Measurements from ENCODE around the gene FYN. TPM values are rescaled to one million over a fixed set of nuclear protein-coding genes. Genes with fewer than 3 reads are reported as not detected.

The FYN gene
- total RNA-seq, 1 donor from 2014 or later = 331 TPM

DNA sequence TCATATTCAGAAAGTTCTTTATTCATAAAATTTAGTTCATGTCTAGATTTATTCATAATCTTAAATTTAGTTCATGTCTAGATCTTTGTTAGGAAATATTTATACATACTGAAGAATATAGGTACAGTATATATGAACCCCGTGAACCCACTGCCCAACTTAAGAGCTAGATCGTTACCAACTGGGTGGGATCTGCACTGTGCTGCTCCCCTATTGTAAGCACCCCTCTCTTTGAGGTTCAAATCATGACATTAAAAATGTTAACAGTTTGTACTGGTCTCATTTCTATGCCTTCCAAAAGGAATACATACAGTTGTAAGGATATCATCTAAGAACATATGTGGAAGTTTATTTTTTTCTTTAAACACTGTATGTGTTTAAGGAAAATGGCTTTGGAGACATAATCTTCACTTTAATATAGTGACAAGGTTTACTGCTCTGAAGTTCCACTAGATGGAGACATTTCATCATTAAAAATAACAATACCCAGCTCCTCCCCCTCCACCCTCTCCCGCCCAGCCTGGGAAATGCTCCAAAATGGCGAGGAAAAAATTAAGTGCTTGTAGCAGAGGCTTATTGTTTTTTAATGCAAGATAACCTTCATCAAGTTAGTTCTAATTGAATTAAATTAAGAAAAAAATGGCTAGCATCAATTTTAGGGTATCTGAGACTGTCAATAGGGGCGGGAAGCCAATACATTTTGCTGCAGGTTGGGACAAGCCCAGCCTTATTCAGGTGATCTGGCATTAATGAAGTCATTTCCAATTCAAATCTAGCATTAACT lies 163.4 kb downstream of the FYN start:
- peak; percentile 85 for DNase-seq
- intact Hi-C loops (cut with micrococcal nuclease) = loop anchor here (1.0 to 2.0 kb wide), 6 partner anchors 95 to 455 kb away; no protein-coding TSS in a partner anchor
- peak overlapping the region; percentile 59 for H3K27ac Mint-ChIP-seq
- no peaks in the 10 kb centered on the region for H3K27me3 Mint-ChIP-seq
- peaks cover 56% of the 10 kb centered on the region for H3K4me1 Mint-ChIP-seq
- peaks cover 71% of the 10 kb centered on the region for H3K36me3 Mint-ChIP-seq (ENCODE audit: low read depth)
- H3K9me3 Mint-ChIP-seq = no peaks in the 10 kb centered on the region
- H3K4me3 Mint-ChIP-seq = no peak overlapping the region

DNA sequence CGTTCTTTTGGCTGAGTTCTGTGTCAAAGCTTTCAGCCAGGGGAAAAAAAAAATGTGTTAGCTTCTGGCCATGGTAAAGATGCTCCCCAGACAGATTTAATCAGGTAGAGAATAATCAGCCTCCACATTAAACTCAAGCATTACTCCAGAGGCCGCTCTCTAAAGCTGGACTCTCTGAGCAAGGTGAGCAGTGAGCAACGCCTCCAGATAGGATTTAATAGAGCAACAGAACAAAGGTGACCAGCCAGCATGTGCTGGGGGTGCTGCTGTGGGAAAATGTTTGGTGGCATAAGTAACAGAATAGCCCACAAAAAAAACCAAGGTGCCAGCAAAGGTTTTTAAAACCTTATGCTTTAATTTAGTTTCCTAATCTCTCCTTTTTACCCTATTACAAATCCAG lies 164.1 kb downstream of the FYN start:
- H3K27ac Mint-ChIP-seq = no peak overlapping the region
- H3K27me3 Mint-ChIP-seq = no peaks in the 10 kb centered on the region
- peaks cover 67% of the 10 kb centered on the region for H3K36me3 Mint-ChIP-seq (ENCODE audit: low read depth)
- H3K4me3 Mint-ChIP-seq = no peak overlapping the region
- peaks cover 51% of the 10 kb centered on the region for H3K4me1 Mint-ChIP-seq
- H3K9me3 Mint-ChIP-seq = no peaks in the 10 kb centered on the region
- DNase-seq = no peak
- intact Hi-C loops (cut with micrococcal nuclease) = no loop called here

DNA sequence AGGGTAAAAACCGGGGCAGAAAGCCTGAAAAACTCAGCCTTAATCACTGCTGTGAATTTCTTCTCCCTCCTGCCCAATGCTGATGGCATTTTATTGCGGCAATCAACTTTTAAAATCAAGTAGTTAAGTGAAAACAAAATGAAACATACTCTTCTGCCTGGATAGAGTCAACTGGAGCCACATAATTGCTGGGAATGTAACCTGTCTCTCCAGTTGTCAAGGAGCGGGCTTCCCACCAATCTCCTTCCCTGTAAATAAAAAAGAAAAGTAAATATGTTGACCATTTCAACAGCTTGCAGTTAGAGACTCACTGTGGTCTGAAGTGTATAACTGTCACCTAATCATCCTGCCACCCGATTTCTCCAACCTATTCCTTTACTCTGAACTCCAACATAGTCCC lies 165.5 kb downstream of the FYN start:
- H3K9me3 Mint-ChIP-seq = no peaks in the 10 kb centered on the region
- intact Hi-C loops (cut with micrococcal nuclease) = no loop called here
- H3K27ac Mint-ChIP-seq = no peak overlapping the region
- H3K36me3 Mint-ChIP-seq (ENCODE audit: low read depth) = peaks cover 67% of the 10 kb centered on the region
- peaks cover 39% of the 10 kb centered on the region for H3K4me1 Mint-ChIP-seq
- no peak overlapping the region for H3K4me3 Mint-ChIP-seq
- no peaks in the 10 kb centered on the region for H3K27me3 Mint-ChIP-seq
- DNase-seq = no peak

DNA sequence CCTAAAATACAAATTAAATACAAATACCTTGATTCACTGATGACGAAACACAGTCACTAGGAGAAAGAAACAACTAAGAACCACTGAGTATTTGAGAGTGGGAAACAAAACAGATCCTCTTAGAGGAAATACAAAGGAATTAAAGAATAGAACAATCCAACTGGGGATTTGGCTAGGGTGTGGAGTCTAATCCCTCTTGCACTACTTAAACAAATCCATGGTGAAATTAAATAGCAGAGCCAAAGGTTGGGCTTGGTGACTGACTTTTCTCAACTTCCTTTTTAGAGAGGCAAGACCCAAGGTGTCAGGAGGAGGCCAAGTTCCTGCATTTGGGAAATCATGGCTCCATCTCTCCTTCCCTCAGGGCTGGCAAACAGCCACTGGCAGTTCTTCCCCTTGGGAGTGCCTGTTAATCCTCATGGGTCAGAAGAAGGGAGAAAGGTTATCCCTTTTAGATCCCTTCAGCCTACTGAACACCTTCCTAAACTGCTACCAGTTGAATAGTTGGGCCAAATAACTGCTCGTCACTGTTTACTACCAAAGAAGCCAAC lies 166.3 kb downstream of the FYN start:
- Mint-ChIP-seq H3K27me3 (no peaks in the 10 kb centered on the region), H3K4me3 (no peak overlapping the region), H3K36me3 (ENCODE audit: low read depth) (peaks cover 65% of the 10 kb centered on the region), H3K4me1 (peaks cover 34% of the 10 kb centered on the region), H3K9me3 (no peaks in the 10 kb centered on the region), H3K27ac (peak overlapping the region; percentile 70)
- intact Hi-C loops (cut with micrococcal nuclease) = no loop called here
- no peak for DNase-seq

DNA sequence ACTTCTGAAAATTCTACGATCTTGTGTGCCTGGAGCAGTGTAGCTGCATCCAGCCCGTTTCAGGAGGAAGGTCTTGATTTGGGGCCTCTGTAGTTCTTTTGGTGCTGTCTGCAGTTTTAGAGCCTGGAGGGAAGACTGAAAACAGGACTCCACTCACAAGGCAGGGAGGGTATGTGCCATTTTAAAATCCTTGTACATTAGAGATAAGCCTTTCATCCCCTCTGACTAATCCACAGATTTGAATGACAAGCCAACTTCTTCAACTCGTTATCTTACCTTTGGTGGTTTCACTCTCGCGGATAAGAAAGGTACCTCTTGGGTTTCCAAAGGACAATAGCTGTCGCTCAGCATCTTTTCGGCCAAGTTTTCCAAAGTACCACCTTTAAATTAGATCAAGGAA lies 169.5 kb downstream of the FYN start:
- Mint-ChIP-seq H3K27me3 (no peaks in the 10 kb centered on the region), H3K4me1 (peaks cover 23% of the 10 kb centered on the region), H3K36me3 (ENCODE audit: low read depth) (peaks cover 65% of the 10 kb centered on the region), H3K27ac (peak overlapping the region; percentile 28), H3K4me3 (no peak overlapping the region), H3K9me3 (no peaks in the 10 kb centered on the region)
- intact Hi-C loops (cut with micrococcal nuclease) = no loop called here
- DNase-seq = no peak

DNA sequence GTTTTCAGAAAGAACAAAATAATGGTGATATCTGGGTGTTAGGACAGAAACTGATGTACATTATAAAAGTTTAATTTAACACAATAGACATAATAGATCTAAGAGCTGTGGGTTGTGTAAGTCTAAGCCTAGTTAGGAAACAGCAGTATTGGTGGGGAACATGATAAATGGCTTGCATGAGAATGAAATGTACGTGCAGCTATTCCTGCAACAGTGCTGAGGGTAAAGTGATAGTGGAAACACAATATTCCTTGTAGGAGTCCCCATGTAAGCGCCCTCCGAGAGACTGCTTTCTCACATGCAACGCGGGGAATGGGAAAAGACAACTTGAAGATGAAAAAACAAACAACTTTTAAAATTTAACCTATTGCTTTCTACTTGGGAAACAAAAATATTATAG lies 171.0 kb downstream of the FYN start:
- H3K27me3 Mint-ChIP-seq = no peaks in the 10 kb centered on the region
- peaks cover 16% of the 10 kb centered on the region for H3K4me1 Mint-ChIP-seq
- intact Hi-C loops (cut with micrococcal nuclease) = no loop called here
- no peak overlapping the region for H3K4me3 Mint-ChIP-seq
- H3K9me3 Mint-ChIP-seq = no peaks in the 10 kb centered on the region
- H3K27ac Mint-ChIP-seq = no peak overlapping the region
- DNase-seq = no peak
- peaks cover 63% of the 10 kb centered on the region for H3K36me3 Mint-ChIP-seq (ENCODE audit: low read depth)

DNA sequence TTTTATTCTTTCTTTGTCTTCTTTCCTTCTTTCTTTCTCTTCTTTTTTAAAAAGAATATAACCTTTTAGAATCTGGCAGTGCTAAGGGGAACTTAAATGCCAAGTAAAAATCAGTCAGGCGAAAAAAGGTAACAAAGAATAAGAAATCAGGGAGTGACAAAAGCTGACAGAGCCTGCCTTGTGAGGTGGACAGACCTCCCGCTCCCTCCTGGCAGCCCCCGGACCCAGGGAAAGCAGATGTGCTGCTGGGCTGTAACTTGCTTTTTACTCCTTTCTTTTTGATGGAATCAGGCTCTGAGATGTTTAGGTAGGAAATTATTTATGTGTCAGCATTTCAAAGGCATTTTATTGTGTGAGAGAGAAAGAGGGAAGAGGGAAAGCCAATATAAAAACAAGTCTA lies 172.1 kb downstream of the FYN start:
- no peak overlapping the region for H3K4me3 Mint-ChIP-seq
- H3K27ac Mint-ChIP-seq = no peak overlapping the region
- H3K27me3 Mint-ChIP-seq = no peaks in the 10 kb centered on the region
- H3K4me1 Mint-ChIP-seq = peaks cover 13% of the 10 kb centered on the region
- intact Hi-C loops (cut with micrococcal nuclease) = no loop called here
- H3K36me3 Mint-ChIP-seq (ENCODE audit: low read depth) = peaks cover 64% of the 10 kb centered on the region
- no peaks in the 10 kb centered on the region for H3K9me3 Mint-ChIP-seq
- no peak for DNase-seq

DNA sequence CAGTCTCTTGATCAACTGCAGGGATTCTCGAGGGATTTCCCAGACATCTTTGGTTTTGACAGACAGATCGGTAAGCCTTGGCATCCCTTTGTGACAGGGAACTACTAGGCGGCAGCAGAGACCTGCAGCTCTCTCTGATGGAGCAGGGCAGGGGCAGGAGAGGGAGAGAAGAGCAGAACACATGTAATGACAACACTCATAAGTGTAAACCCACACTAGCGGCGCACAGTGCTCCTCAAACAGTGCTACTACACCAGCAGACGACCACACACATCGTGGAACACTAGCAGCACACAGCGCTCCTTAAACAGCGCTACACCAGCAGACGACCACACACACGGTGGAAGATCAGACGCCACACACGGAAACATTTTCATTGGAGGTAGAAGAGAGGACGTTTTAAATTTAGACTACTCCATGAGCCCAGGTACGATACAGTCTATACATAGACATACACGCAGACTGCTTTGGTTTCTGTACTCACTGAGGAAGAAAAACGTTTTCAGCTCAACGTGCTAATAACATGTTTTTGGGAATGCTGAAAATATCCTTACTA lies 173.0 kb downstream of the FYN start:
- peaks cover 16% of the 10 kb centered on the region for H3K4me1 Mint-ChIP-seq
- no peak overlapping the region for H3K27ac Mint-ChIP-seq

DNA sequence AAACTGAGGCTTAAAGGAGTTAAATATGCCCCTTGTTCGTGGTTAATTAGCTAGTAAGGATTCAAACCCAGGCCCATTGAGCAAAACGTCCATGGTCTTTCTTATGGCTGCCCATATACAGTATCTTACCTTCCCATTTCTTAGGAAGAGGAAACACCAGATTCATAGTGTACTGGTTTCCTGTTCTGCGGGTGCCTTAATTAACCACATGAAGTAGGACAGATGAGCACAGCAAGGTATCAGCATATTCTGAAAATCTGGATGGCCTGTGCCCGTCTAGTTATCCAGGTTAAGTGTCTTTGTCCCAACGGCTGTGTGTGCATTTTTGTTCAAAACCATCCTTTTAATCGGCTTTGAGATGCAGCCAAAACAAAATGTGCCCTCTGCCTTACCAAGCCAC lies 174.1 kb downstream of the FYN start:
- Mint-ChIP-seq H3K4me1 (peaks cover 16% of the 10 kb centered on the region), H3K9me3 (no peaks in the 10 kb centered on the region), H3K36me3 (ENCODE audit: low read depth) (peaks cover 77% of the 10 kb centered on the region), H3K27me3 (no peaks in the 10 kb centered on the region), H3K4me3 (no peak overlapping the region), H3K27ac (peak overlapping the region; percentile 12)
- intact Hi-C loops (cut with micrococcal nuclease) = no loop called here
- no peak for DNase-seq

More for the DNA sequence above, 173.0 kb downstream of the FYN start:
- Mint-ChIP-seq H3K36me3 (ENCODE audit: low read depth) (peaks cover 71% of the 10 kb centered on the region), H3K27me3 (no peaks in the 10 kb centered on the region), H3K9me3 (no peaks in the 10 kb centered on the region), H3K4me3 (no peak overlapping the region)
- no peak for DNase-seq
- intact Hi-C loops (cut with micrococcal nuclease) = no loop called here

DNA sequence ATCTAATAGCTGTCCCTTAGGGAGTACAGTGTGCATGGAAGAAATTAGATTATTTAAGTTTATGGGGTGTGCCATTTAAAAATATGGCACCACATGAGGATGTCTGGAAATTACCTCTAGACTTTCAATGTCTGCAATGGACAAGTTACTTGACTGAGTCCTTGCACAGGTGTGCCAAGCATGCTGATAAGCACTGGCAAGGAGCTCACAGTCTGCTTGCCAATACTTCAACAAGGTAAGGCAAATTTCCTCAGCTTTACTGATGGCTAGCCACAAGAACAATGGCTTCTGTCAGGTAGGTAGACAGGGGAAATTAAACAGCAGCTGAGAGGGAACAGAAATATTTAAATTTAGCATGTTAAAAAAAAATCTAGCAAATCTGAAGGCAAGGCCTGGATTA lies 176.4 kb downstream of the FYN start:
- Mint-ChIP-seq H3K27ac (no peak overlapping the region), H3K4me1 (peaks cover 31% of the 10 kb centered on the region), H3K36me3 (ENCODE audit: low read depth) (peaks cover 78% of the 10 kb centered on the region), H3K9me3 (no peaks in the 10 kb centered on the region), H3K4me3 (no peak overlapping the region), H3K27me3 (no peaks in the 10 kb centered on the region)
- intact Hi-C loops (cut with micrococcal nuclease) = no loop called here
- DNase-seq = no peak

DNA sequence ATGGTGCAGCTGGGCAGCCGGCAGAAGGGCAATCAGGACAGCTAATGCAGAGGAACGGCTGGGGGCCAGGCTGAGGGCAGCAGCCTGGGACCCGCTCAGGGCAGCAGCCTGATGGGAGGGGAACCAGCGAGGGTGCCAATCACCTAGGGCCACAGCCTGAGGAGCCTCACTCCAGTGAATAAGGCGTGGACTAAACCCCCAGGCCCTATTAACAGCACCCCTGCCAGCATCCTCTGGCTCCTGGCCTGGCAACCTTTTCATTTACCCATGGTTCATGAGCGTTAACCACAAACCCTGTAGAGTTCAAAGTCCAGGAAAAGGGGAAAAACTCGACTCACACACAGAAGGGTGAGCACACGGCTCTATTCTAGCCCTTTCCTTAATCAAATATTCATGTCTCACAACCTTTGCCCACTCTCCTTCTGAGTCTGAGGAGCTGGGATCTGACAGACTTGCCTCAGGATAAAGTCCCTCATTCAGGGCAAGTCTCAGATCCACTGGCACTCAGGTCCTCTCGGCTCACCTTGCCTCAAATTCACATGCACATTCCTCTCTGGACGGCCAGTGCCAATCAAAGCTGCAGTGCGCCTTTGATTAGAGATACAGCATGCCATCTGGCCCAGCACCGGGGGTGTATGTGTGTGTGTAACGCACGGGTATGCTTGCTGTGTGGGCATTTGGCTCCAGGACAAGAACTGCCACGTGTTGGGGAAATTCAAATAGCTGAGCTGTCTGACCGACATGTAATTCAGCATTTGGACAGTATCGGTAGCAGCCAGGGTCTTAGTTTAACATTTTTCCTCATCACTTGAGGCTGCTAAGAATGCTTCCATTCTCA lies 180.7 kb downstream of the FYN start:
- intact Hi-C loops (cut with micrococcal nuclease) = no loop called here
- H3K27me3 Mint-ChIP-seq = no peaks in the 10 kb centered on the region
- peaks cover 22% of the 10 kb centered on the region for H3K4me1 Mint-ChIP-seq
- no peaks in the 10 kb centered on the region for H3K9me3 Mint-ChIP-seq
- peak overlapping the region; percentile 72 for H3K27ac Mint-ChIP-seq
- no peak overlapping the region for H3K4me3 Mint-ChIP-seq
- H3K36me3 Mint-ChIP-seq (ENCODE audit: low read depth) = peaks cover 87% of the 10 kb centered on the region
- DNase-seq = no peak

DNA sequence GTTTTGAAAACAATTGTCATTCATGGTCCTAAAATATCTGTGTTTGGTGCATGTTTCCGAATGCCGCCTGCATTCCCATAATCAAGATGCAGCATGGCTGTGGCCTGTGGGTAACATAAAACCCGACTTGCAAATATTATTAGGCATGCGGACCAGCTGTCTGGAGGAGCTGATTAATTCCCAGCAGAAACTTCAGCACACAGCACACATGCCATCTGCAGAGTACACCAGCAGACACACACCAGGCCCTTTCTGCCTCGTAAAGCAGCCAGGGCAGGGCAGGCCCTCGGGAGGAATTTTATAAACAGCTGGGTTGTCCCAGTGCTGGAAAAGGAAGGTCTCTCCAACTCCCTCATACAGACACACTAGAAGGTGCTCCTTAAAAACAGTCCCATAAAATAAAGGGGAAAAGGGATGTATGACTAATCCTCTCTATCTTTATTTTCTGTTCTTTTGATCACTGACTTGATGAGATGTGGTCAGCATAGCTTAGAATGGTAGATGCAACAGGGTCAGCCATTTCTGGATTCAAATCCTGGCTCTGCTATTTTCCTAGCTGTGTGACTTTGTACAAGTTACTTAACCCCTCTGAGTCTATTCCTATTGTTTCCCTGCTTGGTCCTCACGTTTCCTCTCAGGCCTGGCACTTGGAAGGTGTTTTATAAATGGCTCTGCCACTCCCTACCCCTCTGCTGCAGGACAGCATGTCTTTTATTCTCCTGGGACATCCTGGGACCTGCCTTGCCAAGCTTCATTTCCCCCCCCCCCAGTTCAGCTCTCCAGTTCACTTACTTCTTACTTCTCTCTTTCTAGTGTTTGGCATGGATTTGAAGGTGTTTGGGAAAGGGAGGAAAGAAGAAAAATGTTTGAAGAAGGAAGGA lies 181.7 kb downstream of the FYN start:
- Mint-ChIP-seq H3K4me1 (peaks cover 24% of the 10 kb centered on the region), H3K27ac (peak overlapping the region; percentile 32), H3K4me3 (no peak overlapping the region), H3K36me3 (ENCODE audit: low read depth) (peaks cover 86% of the 10 kb centered on the region), H3K27me3 (no peaks in the 10 kb centered on the region), H3K9me3 (no peaks in the 10 kb centered on the region)
- intact Hi-C loops (cut with micrococcal nuclease) = no loop called here
- DNase-seq = no peak

DNA sequence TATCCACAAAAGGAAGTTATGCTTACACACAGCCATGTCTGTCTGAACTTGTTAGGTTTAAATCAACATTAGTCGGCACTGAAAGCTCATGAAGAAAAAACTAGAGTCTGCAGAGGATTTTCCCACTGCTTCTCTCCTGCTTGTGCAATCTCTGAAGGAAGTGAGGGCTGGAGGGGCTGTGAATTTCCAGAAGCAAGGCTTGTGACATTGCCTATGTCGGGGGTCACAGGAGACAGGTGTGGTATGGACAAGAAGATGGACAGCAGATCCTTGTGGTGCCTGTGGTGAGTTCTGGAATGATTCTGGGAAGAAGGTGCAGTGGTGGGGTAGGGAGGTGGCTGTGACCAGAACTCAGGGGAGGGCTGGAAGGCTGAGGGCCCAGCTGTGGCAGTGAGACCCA lies 183.3 kb downstream of the FYN start:
- Mint-ChIP-seq H3K27me3 (no peaks in the 10 kb centered on the region), H3K4me1 (peaks cover 24% of the 10 kb centered on the region), H3K36me3 (ENCODE audit: low read depth) (peaks cover 83% of the 10 kb centered on the region), H3K27ac (no peak overlapping the region), H3K9me3 (no peaks in the 10 kb centered on the region), H3K4me3 (no peak overlapping the region)
- DNase-seq = no peak
- intact Hi-C loops (cut with micrococcal nuclease) = no loop called here
